Stimulated activated CD4-positive, alpha-beta T cell treated with anti-CD3 and anti-CD28 coated beads, Interleukin-1b, Interleukin-23, amount 100 ng/mL, for 24 hours (primary cell): Measurements from ENCODE around the gene ENTREP3.
A peak's percentile ranks its signal among the peaks of the same experiment; 100 is the strongest.
"Not testable (repeated sequence)": the region's sequence is repeated elsewhere in the genome, so short reads cannot be mapped to it uniquely, and the experiment has no call there.

ENCODE experiments used
- DNase-seq, 4 experiments: peaks; one replicate each; pipeline ENCODE4 v3.0.0-alpha.2; 2020; ENCODE audit warnings: low read depth in 4 of 4, low spot score in 1 of 4

ENTREP3 gene, protein sequence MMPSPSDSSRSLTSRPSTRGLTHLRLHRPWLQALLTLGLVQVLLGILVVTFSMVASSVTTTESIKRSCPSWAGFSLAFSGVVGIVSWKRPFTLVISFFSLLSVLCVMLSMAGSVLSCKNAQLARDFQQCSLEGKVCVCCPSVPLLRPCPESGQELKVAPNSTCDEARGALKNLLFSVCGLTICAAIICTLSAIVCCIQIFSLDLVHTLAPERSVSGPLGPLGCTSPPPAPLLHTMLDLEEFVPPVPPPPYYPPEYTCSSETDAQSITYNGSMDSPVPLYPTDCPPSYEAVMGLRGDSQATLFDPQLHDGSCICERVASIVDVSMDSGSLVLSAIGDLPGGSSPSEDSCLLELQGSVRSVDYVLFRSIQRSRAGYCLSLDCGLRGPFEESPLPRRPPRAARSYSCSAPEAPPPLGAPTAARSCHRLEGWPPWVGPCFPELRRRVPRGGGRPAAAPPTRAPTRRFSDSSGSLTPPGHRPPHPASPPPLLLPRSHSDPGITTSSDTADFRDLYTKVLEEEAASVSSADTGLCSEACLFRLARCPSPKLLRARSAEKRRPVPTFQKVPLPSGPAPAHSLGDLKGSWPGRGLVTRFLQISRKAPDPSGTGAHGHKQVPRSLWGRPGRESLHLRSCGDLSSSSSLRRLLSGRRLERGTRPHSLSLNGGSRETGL

DNA sequence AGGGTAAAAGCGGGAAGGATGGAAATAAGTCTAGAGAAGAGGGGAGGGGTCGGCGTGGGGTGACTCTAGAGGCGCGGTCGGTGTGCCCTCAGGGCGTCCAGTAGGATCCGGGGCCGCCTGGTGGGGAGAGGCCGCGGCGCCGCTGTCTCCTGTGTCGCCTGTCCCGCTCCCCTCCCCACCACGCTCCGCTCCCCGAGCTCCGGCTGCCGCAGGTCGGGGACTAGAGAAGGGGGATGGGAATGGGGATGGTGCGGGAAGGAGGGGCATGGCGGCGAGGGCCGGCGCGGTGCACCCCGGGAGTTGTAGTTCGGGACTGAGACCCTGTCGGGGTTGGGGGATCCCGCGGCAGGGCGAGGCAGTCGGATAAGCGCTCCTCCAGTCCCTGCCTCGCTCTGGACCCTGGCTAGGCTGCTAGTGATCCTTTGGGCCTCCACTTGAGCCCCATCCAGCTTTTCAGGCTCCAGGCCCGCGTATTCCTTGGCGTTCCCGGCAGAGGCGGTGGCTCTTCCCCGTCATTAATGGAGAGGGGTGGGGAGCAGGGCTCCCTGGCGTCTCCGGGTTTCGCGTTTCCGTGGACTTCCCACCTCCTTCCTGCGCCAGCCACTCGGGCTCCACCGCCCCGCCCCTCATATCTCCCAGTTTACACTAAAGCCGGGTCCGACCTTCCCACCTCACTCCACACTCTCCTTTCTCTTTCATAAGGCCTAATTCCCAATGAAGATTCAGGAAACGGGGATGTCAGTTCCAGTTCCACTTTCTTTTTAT, at the start of gene ENTREP3:
ENTREP3 (minus strand) TSS at position 241 of the 765 bp plus-strand sequence. CDS start 606 bp downstream, outside the sequence.
- peak in 3 of 4 experiments; percentile 70 to 77 (median 74) for DNase-seq

DNA sequence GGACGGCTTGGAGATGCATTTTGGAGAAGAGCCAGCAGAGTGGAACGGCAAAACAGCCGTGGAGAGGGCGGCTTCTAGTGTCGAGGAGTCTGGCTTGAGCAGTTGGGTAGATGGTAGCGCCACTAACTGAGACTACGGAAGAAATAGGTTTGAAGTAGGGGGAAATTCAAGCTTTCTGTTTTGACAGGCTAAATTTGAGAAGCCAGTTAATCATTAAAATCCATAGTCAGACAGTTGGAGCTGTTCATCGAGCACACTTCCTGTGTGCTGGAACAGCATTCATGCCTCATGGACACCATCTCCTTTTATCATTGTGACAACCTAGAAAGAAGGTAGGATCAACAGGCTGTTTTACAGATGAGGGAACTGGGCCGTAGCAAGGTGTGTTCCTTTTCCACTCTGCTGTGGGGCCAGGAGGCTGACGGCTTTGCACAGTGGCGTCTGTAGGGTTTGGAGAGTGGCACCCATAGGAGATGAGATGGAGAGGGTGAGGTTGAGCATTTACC, 49.3 kb upstream of the ENTREP3 start:
- no peak for DNase-seq

DNA sequence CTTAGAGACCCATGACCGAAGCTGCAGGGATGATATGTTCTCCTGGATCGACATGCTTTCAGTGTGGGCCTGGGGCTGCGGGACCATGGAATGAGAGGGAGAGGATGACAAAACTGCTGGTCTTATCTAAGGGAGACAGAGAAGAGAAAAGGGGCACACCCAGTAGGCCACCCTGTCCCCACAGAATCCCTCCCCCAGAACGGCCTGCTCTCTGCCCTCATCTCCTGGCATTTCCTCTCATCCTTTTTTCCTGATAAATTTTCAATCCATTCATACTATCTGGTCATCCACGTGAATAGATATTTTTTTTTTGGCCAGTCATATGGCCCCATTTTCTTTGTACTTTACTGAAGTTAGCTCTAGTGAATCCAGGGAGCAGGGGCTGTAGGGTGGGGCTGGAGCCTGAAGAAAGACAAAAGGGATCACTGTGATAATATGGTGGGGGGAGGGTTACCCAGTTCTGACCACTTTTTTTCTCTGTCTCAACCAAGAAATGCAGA, 46.1 kb upstream of the ENTREP3 start, which contains the start of gene PKLR:
PKLR (minus strand) TSS at position 97 of the 500 bp plus-strand sequence; CDS start at position 54, 43 bp downstream.
- DNase-seq, result no peak

DNA sequence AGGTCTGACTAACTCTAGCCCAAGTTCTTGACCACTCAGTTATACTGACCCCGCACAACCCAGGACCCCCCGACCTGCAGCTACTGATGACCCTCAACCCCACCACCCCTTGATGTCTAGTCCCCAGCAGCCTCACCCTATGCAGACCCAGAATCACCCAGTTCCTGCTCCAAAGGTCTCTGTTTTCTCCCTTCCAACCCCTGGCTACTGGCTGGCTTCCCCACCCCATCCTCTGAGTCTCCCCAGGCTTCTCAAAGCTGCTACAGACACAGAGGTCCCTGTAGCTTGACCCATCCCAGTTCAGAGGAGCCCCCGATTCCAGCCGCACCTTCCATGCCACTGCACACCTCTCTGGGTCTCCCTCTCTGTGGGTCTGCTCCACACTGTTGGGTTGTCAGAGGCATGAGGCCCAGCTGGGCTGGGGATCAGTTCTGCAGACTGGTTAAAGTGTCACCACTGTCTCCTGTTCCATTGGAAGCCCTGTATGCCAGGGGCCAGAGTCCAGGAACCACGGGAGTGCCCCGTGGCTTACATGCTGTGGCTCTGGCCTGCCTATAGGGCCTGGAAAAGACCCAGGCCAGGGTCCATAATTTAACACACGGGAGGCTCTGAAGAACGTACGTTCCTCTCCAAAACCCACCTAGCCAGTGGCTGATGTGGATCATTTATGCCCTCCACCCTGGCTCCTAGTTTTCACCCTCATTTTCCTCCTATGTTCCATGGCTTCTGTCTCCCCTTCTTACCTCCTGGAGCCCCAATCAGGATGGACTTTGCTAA, 45.5 kb upstream of the ENTREP3 start:
- DNase-seq, result no peak

DNA sequence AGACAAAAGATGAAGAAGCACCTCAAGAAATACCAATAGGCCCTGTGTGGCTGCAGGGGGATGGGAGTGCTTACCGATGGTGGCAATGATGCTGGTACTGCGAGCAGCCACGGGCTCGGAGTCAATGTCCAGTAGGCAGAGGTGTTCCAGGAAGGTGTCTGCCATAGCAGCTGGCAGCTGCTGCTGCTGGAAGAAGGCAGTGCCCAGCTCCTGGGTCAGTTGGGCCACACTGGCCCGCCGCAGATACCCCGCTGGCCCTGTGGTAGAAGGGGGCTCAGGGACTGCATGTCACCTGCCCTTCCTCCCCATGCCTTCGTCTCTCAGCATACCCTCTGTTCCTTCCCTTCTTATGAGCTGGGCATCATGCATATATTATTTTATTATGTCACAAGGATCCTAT, 44.7 kb upstream of the ENTREP3 start:
- DNase-seq, result no peak

DNA sequence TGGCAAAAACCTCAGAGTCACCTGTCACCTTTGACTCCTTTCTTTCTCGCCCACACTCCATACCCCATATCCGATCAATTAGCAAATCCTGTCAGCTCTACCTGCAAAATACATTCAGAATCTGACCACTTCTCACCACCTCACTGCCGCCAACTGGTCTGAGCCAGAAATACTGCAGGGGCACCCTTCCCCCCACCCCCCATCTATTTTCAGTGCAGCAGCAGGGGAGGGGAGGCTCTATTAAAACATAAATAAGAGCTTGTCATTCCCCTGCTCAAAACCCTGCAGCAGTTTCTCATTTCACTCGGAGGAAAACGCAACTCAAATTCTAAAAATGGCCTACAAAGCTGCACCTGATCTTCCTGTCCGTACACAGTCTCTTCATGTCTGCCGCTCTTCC, 42.1 kb upstream of the ENTREP3 start:
- DNase-seq, result no peak

DNA sequence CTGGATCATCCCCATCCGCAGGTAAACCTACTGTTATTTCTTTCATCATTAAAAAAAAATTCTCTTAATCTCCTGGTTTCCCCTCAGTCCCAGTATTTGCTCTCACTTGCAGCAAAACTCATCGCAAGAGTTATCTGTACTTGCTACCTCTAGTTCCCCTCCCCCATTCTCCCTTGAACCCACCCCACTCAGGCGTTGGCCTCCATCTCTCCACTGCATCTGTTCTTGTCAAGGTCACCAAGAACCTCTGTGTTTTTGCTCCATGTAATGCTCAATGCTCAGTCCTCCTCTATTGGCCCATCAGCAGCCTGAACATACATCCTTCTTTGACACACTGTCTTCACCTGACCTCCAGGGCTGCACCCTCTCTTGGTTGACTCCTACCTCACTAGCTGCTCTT, 41.4 kb upstream of the ENTREP3 start:
- no peak for DNase-seq

DNA sequence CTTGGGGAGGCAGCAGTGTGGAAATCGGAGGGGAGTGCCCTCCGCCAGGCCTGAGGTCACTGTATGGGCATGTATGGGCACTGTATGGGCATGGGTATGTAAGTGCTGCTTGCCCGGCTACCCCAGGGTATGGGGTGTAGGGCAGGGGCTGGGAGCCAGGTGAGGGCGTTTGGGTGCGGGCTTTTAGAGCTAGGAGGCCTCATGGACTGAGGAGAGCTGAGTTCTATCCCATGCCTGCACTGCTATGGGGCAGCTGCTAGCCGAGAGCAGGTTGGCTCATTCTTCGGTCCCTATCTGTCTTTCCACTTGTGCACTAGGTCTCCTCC, 40.6 kb upstream of the ENTREP3 start:
- DNase-seq, result no peak

DNA sequence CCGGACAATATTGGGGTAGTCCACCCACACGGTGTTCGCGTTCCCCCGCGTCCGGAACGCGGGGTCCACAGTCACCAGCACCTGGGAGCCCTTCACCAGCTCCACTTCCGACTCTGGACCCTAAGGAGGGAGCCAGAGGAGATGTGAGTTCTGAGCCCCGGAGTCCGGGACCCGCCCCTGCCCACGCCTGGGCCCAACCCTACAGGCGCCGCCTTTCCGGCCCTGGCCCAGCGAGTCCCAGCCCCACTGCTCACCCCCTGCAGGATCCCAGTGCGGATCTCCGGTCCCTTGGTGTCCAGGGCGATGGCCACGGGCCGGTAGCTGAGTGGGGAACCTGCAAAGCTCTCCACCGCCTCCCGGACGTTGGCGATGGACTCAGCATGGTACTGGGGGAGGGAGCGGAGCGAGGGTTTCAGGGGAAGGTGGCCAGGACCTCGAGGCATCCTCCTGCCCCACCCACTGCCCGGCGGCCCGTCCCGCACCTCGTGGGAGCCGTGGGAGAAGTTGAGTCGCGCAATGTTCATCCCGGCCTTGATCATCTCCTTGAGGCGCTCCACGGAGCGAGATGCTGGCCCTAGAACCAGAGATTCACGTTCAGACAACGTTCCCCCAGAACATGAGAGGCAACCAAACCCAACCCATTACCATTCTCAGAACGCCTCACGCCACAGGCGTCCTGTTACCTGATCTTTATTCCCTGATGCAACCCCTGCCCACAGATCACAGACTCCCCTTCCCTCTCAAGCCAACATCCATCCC, 40.1 kb upstream of the ENTREP3 start:
- no peak for DNase-seq

DNA sequence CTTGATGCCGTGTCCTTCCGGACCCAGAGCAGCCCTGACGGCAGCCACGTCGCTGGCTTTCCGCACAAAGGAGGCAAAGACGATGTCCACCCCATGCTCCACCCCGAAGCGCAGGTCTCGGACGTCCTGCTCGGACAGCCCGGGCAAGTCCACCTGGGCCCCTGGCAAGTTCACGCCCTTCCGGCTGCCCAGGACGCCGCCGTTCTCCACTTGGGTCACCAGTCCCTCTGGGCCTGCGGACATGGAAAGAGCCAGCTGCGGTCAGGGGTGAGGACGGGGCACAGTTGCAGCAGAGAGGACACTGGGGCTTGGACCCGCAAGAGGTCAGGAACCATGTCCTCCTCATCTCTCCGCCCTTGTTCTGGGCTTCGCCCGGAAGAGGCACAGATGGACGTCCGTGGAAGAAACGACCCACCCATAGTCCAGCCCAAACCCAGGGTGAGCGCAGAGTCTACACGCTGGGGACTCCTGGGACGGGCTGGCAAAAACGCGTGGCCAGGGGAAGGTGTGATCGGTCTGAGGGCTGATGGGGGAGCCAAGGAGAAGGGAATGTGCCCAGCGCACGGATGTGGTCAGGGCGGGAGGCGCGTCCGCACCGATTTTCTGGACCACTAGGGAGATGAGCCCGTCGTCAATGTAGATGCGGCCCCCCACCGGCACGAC, 39.4 kb upstream of the ENTREP3 start:
- no peak for DNase-seq

DNA sequence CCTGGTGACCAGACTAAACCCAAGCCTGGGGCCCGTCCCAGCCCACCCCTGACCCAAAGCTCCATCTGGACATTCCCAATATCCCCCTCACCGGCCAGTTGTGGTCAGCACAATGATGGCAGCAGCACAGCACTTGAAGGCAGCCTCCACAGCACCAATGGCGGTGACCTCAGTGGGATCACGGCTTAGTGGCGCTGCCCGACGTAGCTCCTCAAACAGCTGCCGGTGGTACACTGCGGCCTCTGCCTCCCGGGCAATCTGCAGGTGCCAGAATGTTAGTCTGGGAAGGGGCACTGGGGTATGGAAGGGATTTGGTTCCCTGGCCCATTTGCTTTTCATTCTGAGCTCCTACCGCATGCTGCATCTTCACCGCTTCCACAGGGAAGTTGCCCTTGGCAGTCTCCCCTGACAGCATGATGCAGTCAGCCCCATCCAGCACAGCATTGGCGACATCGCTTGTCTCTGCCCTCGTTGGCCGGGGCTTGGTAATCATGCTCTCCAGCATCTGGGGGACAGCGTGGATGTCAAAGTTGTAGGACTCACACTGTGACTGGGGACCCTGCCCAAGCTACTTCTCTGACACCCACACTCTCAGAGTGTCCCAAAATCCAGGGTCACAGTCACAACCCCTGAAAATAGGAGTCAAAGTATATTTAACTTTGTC, 37.9 kb upstream of the ENTREP3 start:
- DNase-seq, result no peak

DNA sequence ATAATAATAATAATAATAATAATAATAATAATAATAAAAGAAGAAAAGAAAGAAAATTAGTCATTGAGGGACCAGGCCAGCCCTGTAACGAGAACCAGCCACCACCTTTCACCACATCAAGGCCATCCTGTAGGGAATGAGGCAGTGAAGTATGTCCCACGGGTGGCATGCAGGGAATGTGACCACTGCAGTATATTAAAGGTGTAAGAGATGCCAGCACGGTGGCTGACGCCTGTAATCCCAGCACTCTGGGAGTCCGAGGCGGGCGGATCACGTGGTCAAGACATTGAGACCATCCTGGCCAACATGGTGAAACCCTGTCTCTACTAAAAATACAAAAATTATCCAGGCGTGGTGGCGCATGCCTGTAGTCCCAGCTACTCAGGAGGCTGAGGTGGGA, 35.7 kb upstream of the ENTREP3 start:
- DNase-seq, result not testable (repeated sequence)

DNA sequence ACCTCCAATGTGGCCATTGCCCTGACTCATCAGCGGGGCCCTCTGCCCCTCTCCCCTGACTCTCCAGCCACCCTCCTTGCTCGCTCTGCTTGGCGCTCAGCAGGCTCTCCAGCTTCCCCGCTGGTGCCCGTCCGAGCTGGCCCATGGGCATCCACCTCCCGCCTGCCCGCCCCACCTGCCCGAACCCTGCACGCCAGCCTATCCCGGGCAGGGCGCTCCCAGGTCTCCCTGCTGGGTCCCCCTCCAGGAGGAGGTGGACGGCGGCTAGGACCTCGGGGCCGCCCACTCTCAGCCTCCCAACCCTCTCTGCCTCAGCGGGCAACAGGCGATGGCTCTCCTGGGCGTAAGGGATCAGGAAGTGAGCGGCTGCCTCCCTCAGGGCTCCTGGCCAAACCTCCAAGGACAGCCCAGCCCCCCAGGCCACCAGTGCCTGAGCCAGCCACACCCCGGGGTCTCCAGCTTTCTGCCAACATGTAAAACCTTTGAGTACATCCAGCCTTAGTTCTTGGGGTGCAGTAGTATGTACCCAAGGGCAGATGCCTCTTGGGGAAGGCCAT, 32.8 kb upstream of the ENTREP3 start:
- DNase-seq, result no peak

DNA sequence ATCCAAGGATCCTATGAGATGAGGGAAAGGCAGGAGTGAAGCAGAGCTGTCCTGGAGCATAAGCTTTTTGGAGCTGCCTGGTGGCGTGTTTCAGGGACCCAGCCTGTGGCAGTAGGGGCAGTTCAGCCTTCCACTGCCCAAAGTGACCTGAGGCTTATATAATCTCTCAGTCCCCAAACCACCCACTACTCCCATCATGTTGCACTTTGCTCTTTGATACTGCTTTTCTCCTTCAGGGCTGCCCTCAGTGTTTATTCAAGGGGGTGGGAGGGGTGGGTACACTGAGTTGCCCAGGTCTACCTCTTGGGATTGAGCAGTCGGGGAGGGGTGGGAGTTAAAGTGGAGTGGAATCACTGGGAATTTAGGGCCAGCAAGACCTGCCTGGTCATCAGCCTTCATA, 31.3 kb upstream of the ENTREP3 start:
- DNase-seq, result no peak

DNA sequence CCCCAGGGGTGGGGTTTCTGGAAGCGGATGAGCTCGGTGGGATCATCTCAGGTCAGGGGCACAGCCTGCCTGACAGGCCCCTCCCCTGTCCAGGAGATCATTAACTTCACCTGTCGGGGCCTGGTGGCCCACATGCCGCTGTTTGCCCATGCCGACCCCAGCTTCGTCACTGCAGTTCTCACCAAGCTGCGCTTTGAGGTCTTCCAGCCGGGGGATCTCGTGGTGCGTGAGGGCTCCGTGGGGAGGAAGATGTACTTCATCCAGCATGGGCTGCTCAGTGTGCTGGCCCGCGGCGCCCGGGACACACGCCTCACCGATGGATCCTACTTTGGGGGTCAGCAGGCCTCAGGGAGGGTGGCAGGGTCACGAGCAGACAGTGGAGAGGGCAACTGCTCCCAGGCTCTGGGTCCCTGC, 30.4 kb upstream of the ENTREP3 start:
- DNase-seq, result no peak

DNA sequence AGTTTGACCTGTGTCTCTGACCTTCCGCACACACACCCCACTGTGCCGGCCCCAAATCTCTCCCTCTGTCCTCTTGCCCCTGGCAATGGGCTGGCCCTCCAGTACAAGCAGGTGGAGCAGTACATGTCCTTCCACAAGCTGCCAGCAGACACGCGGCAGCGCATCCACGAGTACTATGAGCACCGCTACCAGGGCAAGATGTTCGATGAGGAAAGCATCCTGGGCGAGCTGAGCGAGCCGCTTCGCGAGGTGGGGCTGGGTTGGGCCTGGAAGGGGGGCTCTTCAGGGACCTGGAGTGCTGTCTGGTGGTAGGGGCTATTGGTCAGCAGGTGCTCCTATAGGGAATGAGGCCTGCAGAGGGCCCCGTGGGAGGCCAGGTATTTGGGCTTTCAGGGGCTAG, 29.8 kb upstream of the ENTREP3 start:
- DNase-seq, result no peak

DNA sequence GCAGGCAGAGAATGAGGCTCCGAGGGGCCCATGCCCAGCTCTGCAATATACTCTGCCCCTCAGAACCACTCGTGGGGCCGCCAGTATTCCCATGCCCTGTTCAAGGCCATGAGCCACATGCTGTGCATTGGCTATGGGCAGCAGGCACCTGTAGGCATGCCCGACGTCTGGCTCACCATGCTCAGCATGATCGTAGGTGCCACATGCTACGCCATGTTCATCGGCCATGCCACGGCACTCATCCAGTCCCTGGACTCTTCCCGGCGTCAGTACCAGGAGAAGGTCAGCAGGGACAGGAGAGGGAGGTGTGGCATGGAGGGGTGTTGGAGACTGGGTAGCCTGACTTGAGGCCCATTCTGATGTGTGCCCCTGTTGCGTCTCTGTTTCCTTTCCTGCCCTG, 29.2 kb upstream of the ENTREP3 start:
- no peak for DNase-seq

DNA sequence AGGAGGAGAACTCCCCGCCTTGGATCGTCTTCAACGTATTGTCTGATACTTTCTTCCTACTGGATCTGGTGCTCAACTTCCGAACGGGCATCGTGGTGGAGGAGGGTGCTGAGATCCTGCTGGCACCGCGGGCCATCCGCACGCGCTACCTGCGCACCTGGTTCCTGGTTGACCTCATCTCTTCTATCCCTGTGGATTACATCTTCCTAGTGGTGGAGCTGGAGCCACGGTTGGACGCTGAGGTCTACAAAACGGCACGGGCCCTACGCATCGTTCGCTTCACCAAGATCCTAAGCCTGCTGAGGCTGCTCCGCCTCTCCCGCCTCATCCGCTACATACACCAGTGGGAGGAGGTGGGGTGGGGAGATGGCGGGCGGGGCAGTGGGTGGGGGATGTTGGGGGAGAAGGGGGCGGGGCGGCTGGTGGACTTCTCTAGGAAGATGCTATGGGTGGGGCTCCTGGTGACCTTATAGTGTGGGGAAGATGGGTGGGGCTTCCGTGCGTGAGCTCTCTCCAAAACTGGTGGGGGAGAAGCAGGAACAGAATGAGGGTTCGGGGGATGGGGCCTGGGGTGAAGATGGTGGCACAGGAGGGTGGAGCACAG, 27.3 kb upstream of the ENTREP3 start:
- no peak for DNase-seq
